GM21619 (cell line): ENCODE data around the gene TUBGCP6.
"Not testable (repeated sequence)": the region's sequence is repeated elsewhere in the genome, so short reads cannot be mapped to it uniquely, and the experiment has no call there.

ENCODE experiments used
- ATAC-seq: cut with Tn5 transposase; IDR thresholded peaks from one replicate; pipeline ENCODE4 v1.9.1; 2021; ENCODE audit not compliant: unreplicated experiment

The TUBGCP6 gene

GRCh38 chr22:50213263-50213662, 31.6 kb downstream of the TUBGCP6 start:
- no peak for ATAC-seq

- ATAC-seq: no peak
Observed at GRCh38 chr22:50211147-50211546, 33.7 kb downstream of the TUBGCP6 start.

- ATAC-seq: no peak
Observed at GRCh38 chr22:50210378-50211139, 34.3 kb downstream of the TUBGCP6 start.

GRCh38 chr22:50209893-50210292, 34.9 kb downstream of the TUBGCP6 start:
- no peak for ATAC-seq

- no peak for ATAC-seq
Observed at GRCh38 chr22:50208939-50209892, 35.6 kb downstream of the TUBGCP6 start.

- no peak for ATAC-seq
Observed at GRCh38 chr22:50208430-50208938, 36.3 kb downstream of the TUBGCP6 start.

GRCh38 chr22:50207383-50208140, 37.3 kb downstream of the TUBGCP6 start:
- no peak for ATAC-seq

- no peak for ATAC-seq
Observed at GRCh38 chr22:50206599-50206998, 38.2 kb downstream of the TUBGCP6 start.

- ATAC-seq: no peak
Observed at GRCh38 chr22:50205781-50206569, 38.8 kb downstream of the TUBGCP6 start.

GRCh38 chr22:50204998-50205397, 39.8 kb downstream of the TUBGCP6 start:
- ATAC-seq: not testable (repeated sequence)

GRCh38 chr22:50204571-50204970, 40.3 kb downstream of the TUBGCP6 start:
- no peak for ATAC-seq

- no peak for ATAC-seq
Observed at GRCh38 chr22:50203288-50203687, 41.5 kb downstream of the TUBGCP6 start.

- ATAC-seq: no peak
Observed at GRCh38 chr22:50202130-50202666, 42.6 kb downstream of the TUBGCP6 start.

- ATAC-seq: peak; percentile 23
Observed at GRCh38 chr22:50201191-50202129, 43.4 kb downstream of the TUBGCP6 start.

- ATAC-seq: peak; percentile 71
Observed at GRCh38 chr22:50200461-50201190, 44.2 kb downstream of the TUBGCP6 start, which contains the start of gene SELENOO. Gene SELENOO (plus strand): TSS chr22:50201011. CDS start chr22:50201037, 26 bp downstream.

- peak; percentile 8 for ATAC-seq
Observed at GRCh38 chr22:50199829-50200460, 44.9 kb downstream of the TUBGCP6 start.

- ATAC-seq: no peak
Observed at GRCh38 chr22:50199251-50199721, 45.5 kb downstream of the TUBGCP6 start.
